Vagina (tissue), 2 donors: Measurements from ENCODE around the gene L1CAM. TPM values are rescaled to one million over a fixed set of nuclear protein-coding genes. Genes with fewer than 3 reads are reported as not detected.

ENCODE experiments used
- DNase-seq, 2 donors: peaks; one replicate each; pipeline ENCODE4 v3.0.0-alpha.2; 2017; ENCODE audit errors: extremely low spot score in 2 of 2
- H3K27ac ChIP-seq: fragments of 200-600 bp; sonication (generic); one replicate; pipeline ENCODE4 v1.5.1; 2019
- H3K27me3 ChIP-seq: fragments of 200-600 bp; sonication (generic); one replicate; pipeline ENCODE4 v1.5.1; 2019
- H3K36me3 ChIP-seq, 2 donors: fragments of 200-600 bp; sonication (generic); one replicate each; pipeline ENCODE4 v1.5.1; 2017 to 2019
- H3K4me1 ChIP-seq: fragments of 200-600 bp; sonication (generic); one replicate; pipeline ENCODE4 v1.5.1; 2019
- H3K4me3 ChIP-seq, 2 donors: fragments of 200-600 bp; sonication (generic); 1 replicate in 1 of 2; 2 replicates in 1 of 2; pipeline ENCODE4 v1.5.1; 2016 to 2019
- H3K9me3 ChIP-seq: fragments of 200-600 bp; sonication (generic); one replicate; pipeline ENCODE4 v1.5.1; 2019
- CTCF ChIP-seq, 3 experiments: fragments of 450-650 bp in 2 of 3; fragments of 200-600 bp in 1 of 3; sonication (generic) in 1 of 3; IDR thresholded peaks; one replicate each; pipeline ENCODE4 v1.5.1; 2017 to 2019; ENCODE audit warnings: antibody characterized with exemption in 3 of 3, mild to moderate bottlenecking in 2 of 3, moderate library complexity in 2 of 3
- POLR2A ChIP-seq, 2 donors: fragments of 450-650 bp; IDR thresholded peaks; one replicate each; pipeline ENCODE4 v1.6.1; 2017; ENCODE audit warnings: antibody characterized with exemption in 2 of 2, mild to moderate bottlenecking in 2 of 2, moderate library complexity in 2 of 2
- POLR2AphosphoS5 ChIP-seq, 2 donors: sonication (generic); formaldehyde crosslinking; IDR thresholded peaks; one replicate each; pipeline ENCODE4 v1.9.0; 2017; ENCODE audit warnings: antibody characterized with exemption in 2 of 2, mild to moderate bottlenecking in 2 of 2, low read depth in 1 of 2; ENCODE audit not compliant: insufficient read depth in 1 of 2
- intact Hi-C: fragments of 100-400 bp; cut with DNase I; formaldehyde crosslinking; loops from one replicate; pipeline ENCODE4 v1.15.1; 2023
- total RNA-seq: library from RNA; depleted of rRNA; stranded (reverse); fragments of >200 nt; gene quantifications from one replicate; pipeline ENCODE4 v1.2.3, GENCODE V29; 2016

Gene L1CAM
- total RNA-seq, 1 donor from 2014 or later: 9.6 TPM

DNA sequence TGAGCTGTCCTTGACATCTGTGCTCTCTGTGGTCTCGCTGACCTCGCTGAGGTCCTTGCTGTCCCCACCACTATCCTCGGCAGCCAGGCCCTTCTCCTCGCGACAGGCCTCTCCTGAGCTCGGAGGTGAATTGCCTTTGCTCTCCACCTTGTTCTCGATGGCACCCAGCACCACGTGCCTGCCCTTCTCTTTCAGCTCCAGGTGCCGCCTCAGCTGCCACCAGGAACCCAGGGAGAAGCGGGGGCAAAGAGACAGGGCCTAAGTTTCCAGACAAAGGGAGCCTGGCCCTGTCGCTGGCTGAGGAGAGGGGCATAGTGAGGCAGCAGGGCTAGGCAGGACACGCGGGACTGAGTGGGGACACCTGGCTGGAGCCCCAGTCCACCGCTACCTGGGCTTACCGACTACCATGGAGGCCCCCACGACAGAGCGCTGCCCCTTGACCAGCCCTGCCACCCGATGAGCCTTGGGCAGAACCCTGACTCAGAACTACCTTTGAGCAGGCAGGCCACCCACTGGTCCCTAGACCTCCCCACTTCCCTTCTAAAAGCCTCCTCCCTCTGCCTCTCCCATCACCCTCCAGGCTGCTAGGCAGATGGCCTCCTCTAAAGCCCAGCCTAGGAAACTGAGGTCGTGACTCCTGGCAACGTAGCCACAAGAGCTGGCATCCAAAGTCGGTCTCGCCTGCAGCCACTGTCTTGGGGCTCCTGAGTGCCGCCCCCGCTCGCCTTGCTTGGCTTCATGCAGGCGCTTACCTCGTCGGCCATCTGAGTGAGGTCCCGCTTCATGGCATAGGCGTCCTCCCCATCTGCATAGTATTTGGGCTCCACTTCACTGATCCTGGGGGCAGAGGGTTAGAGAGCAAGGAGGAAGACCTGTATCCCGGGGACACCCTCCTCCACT lies 44.3 kb upstream of the L1CAM start:
- intact Hi-C loops: no loop called here
- H3K27ac ChIP-seq: no peak overlapping the region
- H3K27me3 ChIP-seq: no peaks in the 10 kb centered on the region
- H3K9me3 ChIP-seq: no peaks in the 10 kb centered on the region
- no peak for DNase-seq
- H3K4me3 ChIP-seq: no peak overlapping the region
- TF ChIP-seq CTCF (IDR thresholded peaks at IDR 0.05) (no peak), POLR2A (IDR thresholded peaks at IDR 0.05) (no peak), POLR2AphosphoS5 (IDR thresholded peaks at IDR 0.05; ENCODE audit: insufficient read depth in 1 of 2, low read depth in 1 of 2) (no peak)
- H3K4me1 ChIP-seq: peaks cover 37% of the 10 kb centered on the region
- H3K36me3 ChIP-seq: no peaks in the 10 kb centered on the region

GRCh38 chrX:153929576-153929975 lies 43.6 kb upstream of the L1CAM start:
- H3K4me1 ChIP-seq: peaks cover 35% of the 10 kb centered on the region
- H3K9me3 ChIP-seq: no peaks in the 10 kb centered on the region
- no peak for DNase-seq
- H3K27me3 ChIP-seq: no peaks in the 10 kb centered on the region
- no peak overlapping the region for H3K4me3 ChIP-seq
- TF ChIP-seq CTCF (IDR thresholded peaks at IDR 0.05) (no peak), POLR2A (IDR thresholded peaks at IDR 0.05) (no peak), POLR2AphosphoS5 (IDR thresholded peaks at IDR 0.05; ENCODE audit: insufficient read depth in 1 of 2, low read depth in 1 of 2) (no peak)
- no peaks in the 10 kb centered on the region for H3K36me3 ChIP-seq
- intact Hi-C loops: loop anchor here (10.0 kb wide), 1 partner anchor 145 kb away; the partner anchor contains the start of gene SRPK3
- H3K27ac ChIP-seq: no peak overlapping the region

DNA sequence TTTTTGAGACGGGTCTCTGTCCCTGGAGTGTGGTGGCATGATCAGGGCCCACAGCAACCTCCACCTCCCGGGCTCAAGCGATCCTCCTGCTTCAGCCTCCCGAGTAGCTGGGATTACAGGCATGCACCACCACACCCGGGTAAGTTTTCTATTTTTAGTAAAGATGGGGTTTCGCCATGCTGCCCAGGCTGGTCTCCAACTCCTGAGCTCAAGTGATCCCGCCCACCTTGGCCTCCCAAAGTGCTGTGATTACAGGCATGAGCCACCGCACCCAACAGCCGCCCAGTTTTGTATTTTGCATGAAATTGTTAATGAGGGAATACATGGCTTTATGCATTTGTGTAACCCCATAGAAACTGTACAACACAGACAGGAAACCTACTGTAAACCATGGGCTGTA lies 42.9 kb upstream of the L1CAM start:
- no peaks in the 10 kb centered on the region for H3K36me3 ChIP-seq
- peak overlapping the region; percentile 90 for H3K27ac ChIP-seq
- intact Hi-C loops: loop anchor here (10.0 kb wide), 1 partner anchor 144 kb away; the partner anchor contains the start of gene SRPK3
- no peaks in the 10 kb centered on the region for H3K9me3 ChIP-seq
- H3K4me1 ChIP-seq: peaks cover 29% of the 10 kb centered on the region
- H3K4me3 ChIP-seq: no peak overlapping the region
- H3K27me3 ChIP-seq: no peaks in the 10 kb centered on the region
- TF ChIP-seq CTCF (IDR thresholded peaks at IDR 0.05) (no peak), POLR2AphosphoS5 (IDR thresholded peaks at IDR 0.05; ENCODE audit: insufficient read depth in 1 of 2, low read depth in 1 of 2) (no peak), POLR2A (IDR thresholded peaks at IDR 0.05) (no peak)
- no peak for DNase-seq

- Histone ChIP-seq H3K36me3 (no peaks in the 10 kb centered on the region), H3K9me3 (no peaks in the 10 kb centered on the region), H3K4me3 (peak overlapping the region; percentile 57 to 64), H3K27ac (peak overlapping the region; percentile 90), H3K27me3 (no peaks in the 10 kb centered on the region), H3K4me1 (peaks cover 31% of the 10 kb centered on the region)
- DNase-seq: peak in 1 of 2 donors; percentile 98
- TF ChIP-seq POLR2A (IDR thresholded peaks at IDR 0.05) (peak in 1 of 2 donors; percentile 83), POLR2AphosphoS5 (IDR thresholded peaks at IDR 0.05; ENCODE audit: insufficient read depth in 1 of 2, low read depth in 1 of 2) (peak; percentile 74 to 89), CTCF (IDR thresholded peaks at IDR 0.05) (no peak)
- intact Hi-C loops: loop anchor here (10.0 kb wide), 1 partner anchor 143 kb away; the partner anchor contains the start of gene SRPK3
These were observed 42.2 kb upstream of the L1CAM start for GRCh38 chrX:153927922-153928760.
